Ovary (tissue), 9 donors: ENCODE data around the gene PDE3A. TPM values are rescaled to one million over a fixed set of nuclear protein-coding genes. Genes with fewer than 3 reads are reported as not detected.

Experiments used
- DNase-seq, 5 donors: peaks; one replicate each; pipeline ENCODE4 v3.0.0-alpha.2; 2019 to 2020
- H3K27ac ChIP-seq, 2 donors: fragments of 200-600 bp; one replicate each; pipeline versions ENCODE4 v1.5.1 to v1.8.0; 2019 to 2022
- H3K27me3 ChIP-seq: fragments of 200-600 bp; one replicate; pipeline ENCODE4 v1.8.0; 2022
- H3K36me3 ChIP-seq: fragments of 200-600 bp; sonication (generic); one replicate; pipeline ENCODE4 v1.5.1; 2019
- H3K4me1 ChIP-seq: one replicate; pipeline ENCODE4 v1.8.1; 2013; ENCODE audit warnings: mild to moderate bottlenecking, moderate library complexity; ENCODE audit not compliant: insufficient read depth
- H3K4me3 ChIP-seq: fragments of 200-600 bp; sonication (generic); one replicate; pipeline ENCODE4 v1.5.1; 2017
- H3K9me3 ChIP-seq, 2 donors: fragments of 200-600 bp in 1 of 2; sonication (generic) in 1 of 2; one replicate each; pipeline versions ENCODE4 v1.5.1 to v1.8.1; 2013 to 2019; ENCODE audit warnings: mild to moderate bottlenecking in 1 of 2, moderate library complexity in 1 of 2
- CTCF ChIP-seq, 3 donors: fragments of 450-650 bp in 2 of 3; fragments of 200-600 bp in 1 of 3; IDR thresholded peaks; one replicate each; pipeline versions ENCODE4 v1.5.1 to v1.8.0; 2016 to 2022; ENCODE audit warnings: antibody characterized with exemption in 3 of 3, mild to moderate bottlenecking in 1 of 3
- EP300 ChIP-seq: sonication (generic); formaldehyde crosslinking; IDR thresholded peaks from one replicate; pipeline ENCODE4 v1.6.1; 2017; ENCODE audit warnings: antibody characterized with exemption
- POLR2A ChIP-seq: fragments of 450-650 bp; IDR thresholded peaks from one replicate; pipeline ENCODE4 v1.6.1; 2017; ENCODE audit warnings: antibody characterized with exemption, mild to moderate bottlenecking, moderate library complexity
- WGBS, 3 donors: extraction: QIAGEN DNeasy Blood & Tissue Kit in 1 of 3; methylation state at CpG; one replicate each; pipeline versions ENCODE4 v1.1.5 to v1.1.7; 2013 to 2017; 5-methylcytosine and 5-hydroxymethylcytosine counted together
- intact Hi-C, 4 donors: fragments of 100-400 bp; cut with DNase I; formaldehyde crosslinking; loops; one replicate each; pipeline versions ENCODE4 v1.11.0 to v1.15.1; 2022 to 2023
- polyA plus RNA-seq, 2 donors: library from polyadenylated mRNA; stranded (reverse); fragments of 200-250 nt in 1 of 2; fragments of 350-450 nt in 1 of 2; fragmentation: Illumina TruSeq in 1 of 2; extraction: RNeasy Lipid Tissue Mini Kit (QIAGEN cat#74804) in 1 of 2; gene quantifications; one replicate each; pipeline ENCODE4 v1.2.3, GENCODE V29; 2013 to 2014
- total RNA-seq, 7 donors: library from RNA; depleted of rRNA in 2 of 7; stranded (reverse); fragments of >200 nt in 2 of 7; fragmentation: NEBNext Ultra II Directional in 3 of 7; extraction: Animal tissue kit (Norgen Biotek cat#: 25700) in 3 of 7; gene quantifications; one replicate each; pipeline versions ENCODE4 v1.1.0 to v1.2.4, GENCODE V29; 2016 to 2023
- donor health status: DM: no; HTN: no; CAD: no; lungs with moderate emphysema.
- donor health status: DM: no; HTN: no; CAD: no.
- donor health status: Bipolar disorder and iron deficiency.
- donor health status: DM: yes; HTN: yes; CAD: no.
- donor health status: DM: no; HTN: no; CAD: no.
- donor health status: DM: yes; HTN: yes; CAD: no.

The PDE3A gene
- total and polyA plus RNA-seq, 9 donors, result 3.7 to 15.2 (median 7.1) TPM

- TF ChIP-seq EP300 (no peak), CTCF (IDR thresholded peaks at IDR 0.05) (no peak), POLR2A (no peak)
- Histone ChIP-seq H3K27ac (no peak overlapping the region), H3K36me3 (no peaks in the 10 kb centered on the region), H3K4me1 (no peaks in the 10 kb centered on the region), H3K9me3 (no peaks in the 10 kb centered on the region), H3K4me3 (no peak overlapping the region), H3K27me3 (no peaks in the 10 kb centered on the region)
- 95 to 98% (median 97%) methylated on average over 10 of the region's 10 CpGs for WGBS, 3 donors
- no peak for DNase-seq
- intact Hi-C loops, result no loop called here
Observed at GRCh38 chr12:20555015-20555414, 186.7 kb downstream of the PDE3A start.

GRCh38 chr12:20555771-20556170 is 187.4 kb downstream of the PDE3A start:
- H3K36me3 ChIP-seq, result no peaks in the 10 kb centered on the region
- WGBS, 3 donors, result 89 to 91% (median 91%) methylated on average over 3 of the region's 3 CpGs
- H3K9me3 ChIP-seq, result no peaks in the 10 kb centered on the region
- H3K4me3 ChIP-seq, result no peak overlapping the region
- H3K4me1 ChIP-seq, result no peaks in the 10 kb centered on the region
- intact Hi-C loops, result no loop called here
- no peak overlapping the region for H3K27ac ChIP-seq
- no peak for TF ChIP-seq CTCF (IDR thresholded peaks at IDR 0.05)
- no peak for TF ChIP-seq POLR2A
- TF ChIP-seq EP300, result no peak
- no peaks in the 10 kb centered on the region for H3K27me3 ChIP-seq
- DNase-seq, result no peak

GRCh38 chr12:20557096-20557495 is 188.8 kb downstream of the PDE3A start:
- intact Hi-C loops, result no loop called here
- H3K9me3 ChIP-seq, result no peaks in the 10 kb centered on the region
- H3K4me1 ChIP-seq, result no peaks in the 10 kb centered on the region
- WGBS, 3 donors, result 91 to 97% (median 93%) methylated on average over 1 of the region's 1 CpG
- DNase-seq, result no peak
- TF ChIP-seq POLR2A (no peak), EP300 (no peak), CTCF (IDR thresholded peaks at IDR 0.05) (no peak)
- H3K4me3 ChIP-seq, result no peak overlapping the region
- H3K36me3 ChIP-seq, result no peaks in the 10 kb centered on the region
- H3K27me3 ChIP-seq, result no peaks in the 10 kb centered on the region
- no peak overlapping the region for H3K27ac ChIP-seq

- DNase-seq, result no peak
- Histone ChIP-seq H3K9me3 (no peaks in the 10 kb centered on the region), H3K27ac (no peak overlapping the region), H3K4me3 (no peak overlapping the region), H3K4me1 (no peaks in the 10 kb centered on the region), H3K36me3 (no peaks in the 10 kb centered on the region), H3K27me3 (no peaks in the 10 kb centered on the region)
- 88 to 92% (median 89%) methylated on average over 8 of the region's 8 CpGs for WGBS, 3 donors
- intact Hi-C loops, result no loop called here
- TF ChIP-seq POLR2A, result no peak
- TF ChIP-seq EP300, result no peak
- TF ChIP-seq CTCF (IDR thresholded peaks at IDR 0.05), result no peak
Observed at GRCh38 chr12:20560935-20561334, 192.6 kb downstream of the PDE3A start.

GRCh38 chr12:20561871-20562270 is 193.5 kb downstream of the PDE3A start:
- Histone ChIP-seq H3K27ac (no peak overlapping the region), H3K36me3 (no peaks in the 10 kb centered on the region), H3K27me3 (no peaks in the 10 kb centered on the region), H3K4me1 (peaks cover 1% of the 10 kb centered on the region), H3K9me3 (no peaks in the 10 kb centered on the region), H3K4me3 (no peak overlapping the region)
- intact Hi-C loops, result no loop called here
- TF ChIP-seq CTCF (IDR thresholded peaks at IDR 0.05) (no peak), EP300 (no peak), POLR2A (no peak)
- WGBS, 3 donors, result 67 to 74% (median 70%) methylated on average over 3 of the region's 3 CpGs
- DNase-seq, result no peak
